Ovary (tissue), 9 donors: ENCODE measurements around the gene CAMTA1. TPM values are rescaled to one million over a fixed set of nuclear protein-coding genes. Genes with fewer than 3 reads are reported as not detected.
"Not testable (repeated sequence)": the region's sequence is repeated elsewhere in the genome, so short reads cannot be mapped to it uniquely, and the experiment has no call there.

Experiments
- DNase-seq, 5 donors: peaks; one replicate each; pipeline ENCODE4 v3.0.0-alpha.2; 2019 to 2020
- H3K27ac ChIP-seq, 2 donors: fragments of 200-600 bp; one replicate each; pipeline versions ENCODE4 v1.5.1 to v1.8.0; 2019 to 2022
- H3K27me3 ChIP-seq: fragments of 200-600 bp; one replicate; pipeline ENCODE4 v1.8.0; 2022
- H3K36me3 ChIP-seq: fragments of 200-600 bp; sonication (generic); one replicate; pipeline ENCODE4 v1.5.1; 2019
- H3K4me1 ChIP-seq: one replicate; pipeline ENCODE4 v1.8.1; 2013; ENCODE audit warnings: mild to moderate bottlenecking, moderate library complexity; ENCODE audit not compliant: insufficient read depth
- H3K4me3 ChIP-seq: fragments of 200-600 bp; sonication (generic); one replicate; pipeline ENCODE4 v1.5.1; 2017
- H3K9me3 ChIP-seq, 2 donors: fragments of 200-600 bp in 1 of 2; sonication (generic) in 1 of 2; one replicate each; pipeline versions ENCODE4 v1.5.1 to v1.8.1; 2013 to 2019; ENCODE audit warnings: mild to moderate bottlenecking in 1 of 2, moderate library complexity in 1 of 2
- EP300 ChIP-seq: sonication (generic); formaldehyde crosslinking; IDR thresholded peaks from one replicate; pipeline ENCODE4 v1.6.1; 2017; ENCODE audit warnings: antibody characterized with exemption
- POLR2A ChIP-seq: fragments of 450-650 bp; IDR thresholded peaks from one replicate; pipeline ENCODE4 v1.6.1; 2017; ENCODE audit warnings: antibody characterized with exemption, mild to moderate bottlenecking, moderate library complexity
- WGBS, 3 donors: extraction: QIAGEN DNeasy Blood & Tissue Kit in 1 of 3; methylation state at CpG; one replicate each; pipeline versions ENCODE4 v1.1.5 to v1.1.7; 2013 to 2017; 5-methylcytosine and 5-hydroxymethylcytosine counted together
- intact Hi-C, 4 donors: fragments of 100-400 bp; cut with DNase I; formaldehyde crosslinking; loops; one replicate each; pipeline versions ENCODE4 v1.11.0 to v1.15.1; 2022 to 2023
- polyA plus RNA-seq, 2 donors: library from polyadenylated mRNA; stranded (reverse); fragments of 200-250 nt in 1 of 2; fragments of 350-450 nt in 1 of 2; fragmentation: Illumina TruSeq in 1 of 2; extraction: RNeasy Lipid Tissue Mini Kit (QIAGEN cat#74804) in 1 of 2; gene quantifications; one replicate each; pipeline ENCODE4 v1.2.3, GENCODE V29; 2013 to 2014
- total RNA-seq, 7 donors: library from RNA; depleted of rRNA in 2 of 7; stranded (reverse); fragments of >200 nt in 2 of 7; fragmentation: NEBNext Ultra II Directional in 3 of 7; extraction: Animal tissue kit (Norgen Biotek cat#: 25700) in 3 of 7; gene quantifications; one replicate each; pipeline versions ENCODE4 v1.1.0 to v1.2.4, GENCODE V29; 2016 to 2023
- TF ChIP-seq, protein P1 (sequence below), 3 donors: fragments of 450-650 bp in 2 of 3; fragments of 200-600 bp in 1 of 3; IDR thresholded peaks; one replicate each; pipeline versions ENCODE4 v1.5.1 to v1.8.0; 2016 to 2022; ENCODE audit warnings: antibody characterized with exemption in 3 of 3, mild to moderate bottlenecking in 1 of 3
- donor health status: DM: no; HTN: no; CAD: no; lungs with moderate emphysema.
- donor health status: DM: no; HTN: no; CAD: no.
- donor health status: Bipolar disorder and iron deficiency.
- donor health status: DM: yes; HTN: yes; CAD: no.
- donor health status: DM: no; HTN: no; CAD: no.
- donor health status: DM: yes; HTN: yes; CAD: no.

Gene CAMTA1
- total and polyA plus RNA-seq, 9 donors: 51.1 to 150 (median 67.4) TPM

DNA sequence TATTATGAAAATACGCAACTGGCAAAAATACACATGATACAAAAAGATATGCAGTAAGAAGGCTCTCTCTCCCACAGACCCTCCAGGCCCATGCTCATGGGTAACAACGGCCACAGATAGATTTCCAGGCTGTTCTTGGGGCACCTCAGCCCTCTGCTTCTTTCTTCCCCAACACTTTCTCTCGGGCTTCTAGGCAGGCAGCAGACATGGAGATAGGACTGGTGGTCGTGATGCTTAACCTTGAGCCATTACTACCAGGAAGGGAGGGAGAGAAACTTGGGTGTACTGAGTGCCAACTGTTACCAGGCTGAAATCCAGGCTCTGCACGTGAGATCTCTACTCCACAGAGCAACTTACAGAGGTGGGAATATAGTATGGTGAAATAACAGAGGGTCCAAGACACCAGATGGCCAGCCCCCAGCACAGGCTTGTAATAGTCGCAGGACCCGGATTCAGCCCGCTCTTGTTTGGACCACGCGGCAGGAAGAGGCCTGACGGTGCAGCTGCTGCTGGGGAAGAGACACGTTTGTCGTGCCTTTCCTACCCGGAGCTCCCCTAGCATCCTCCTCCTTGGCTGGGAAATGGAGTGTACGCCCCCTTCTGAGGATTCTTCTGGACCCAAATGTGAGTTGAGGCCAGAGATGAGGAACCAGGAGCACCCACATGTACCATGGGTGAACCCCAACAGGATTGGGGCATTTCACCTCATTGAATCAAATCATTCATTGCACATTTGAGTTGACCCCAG is 544.8 kb downstream of the CAMTA1 start:
- 92 to 94% (median 92%) methylated on average over 15 of the region's 15 CpGs for WGBS, 3 donors
- H3K9me3 ChIP-seq: no peaks in the 10 kb centered on the region
- H3K36me3 ChIP-seq: no peaks in the 10 kb centered on the region
- intact Hi-C loops: no loop called here
- no peak overlapping the region for H3K27ac ChIP-seq
- H3K4me3 ChIP-seq: no peak overlapping the region
- no peaks in the 10 kb centered on the region for H3K27me3 ChIP-seq
- DNase-seq: no peak
- TF ChIP-seq EP300: no peak
- no peak for TF ChIP-seq POLR2A
- TF ChIP-seq, protein P1, sequence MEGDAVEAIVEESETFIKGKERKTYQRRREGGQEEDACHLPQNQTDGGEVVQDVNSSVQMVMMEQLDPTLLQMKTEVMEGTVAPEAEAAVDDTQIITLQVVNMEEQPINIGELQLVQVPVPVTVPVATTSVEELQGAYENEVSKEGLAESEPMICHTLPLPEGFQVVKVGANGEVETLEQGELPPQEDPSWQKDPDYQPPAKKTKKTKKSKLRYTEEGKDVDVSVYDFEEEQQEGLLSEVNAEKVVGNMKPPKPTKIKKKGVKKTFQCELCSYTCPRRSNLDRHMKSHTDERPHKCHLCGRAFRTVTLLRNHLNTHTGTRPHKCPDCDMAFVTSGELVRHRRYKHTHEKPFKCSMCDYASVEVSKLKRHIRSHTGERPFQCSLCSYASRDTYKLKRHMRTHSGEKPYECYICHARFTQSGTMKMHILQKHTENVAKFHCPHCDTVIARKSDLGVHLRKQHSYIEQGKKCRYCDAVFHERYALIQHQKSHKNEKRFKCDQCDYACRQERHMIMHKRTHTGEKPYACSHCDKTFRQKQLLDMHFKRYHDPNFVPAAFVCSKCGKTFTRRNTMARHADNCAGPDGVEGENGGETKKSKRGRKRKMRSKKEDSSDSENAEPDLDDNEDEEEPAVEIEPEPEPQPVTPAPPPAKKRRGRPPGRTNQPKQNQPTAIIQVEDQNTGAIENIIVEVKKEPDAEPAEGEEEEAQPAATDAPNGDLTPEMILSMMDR (IDR thresholded peaks at IDR 0.05): no peak
- H3K4me1 ChIP-seq: peaks cover 2% of the 10 kb centered on the region

DNA sequence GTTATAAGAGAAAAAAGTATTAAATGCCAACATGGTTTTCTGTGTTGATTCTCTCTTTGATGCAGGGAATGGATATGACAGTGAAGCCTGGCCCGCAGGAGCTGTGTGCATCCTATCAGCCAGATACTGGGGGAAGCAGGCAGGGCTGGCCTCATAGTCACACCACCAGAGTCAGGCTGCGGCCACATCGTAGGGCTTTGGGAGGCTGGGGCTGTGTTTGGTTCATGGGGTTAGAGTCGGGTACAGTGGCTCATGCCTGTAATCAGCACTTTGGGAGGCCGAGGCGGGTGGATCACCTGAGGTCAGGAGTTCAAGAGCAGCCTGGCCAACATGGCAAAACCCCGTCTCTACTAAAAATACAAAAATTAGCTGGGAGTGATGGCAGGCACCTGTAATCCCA is 545.5 kb downstream of the CAMTA1 start:
- intact Hi-C loops, H3K4me3 ChIP-seq, H3K36me3 ChIP-seq, H3K27ac ChIP-seq, DNase-seq, H3K4me1 ChIP-seq, H3K9me3 ChIP-seq, H3K27me3 ChIP-seq: not testable (repeated sequence)
- WGBS, 3 donors: 91 to 95% (median 94%) methylated on average over 7 of the region's 7 CpGs

DNA sequence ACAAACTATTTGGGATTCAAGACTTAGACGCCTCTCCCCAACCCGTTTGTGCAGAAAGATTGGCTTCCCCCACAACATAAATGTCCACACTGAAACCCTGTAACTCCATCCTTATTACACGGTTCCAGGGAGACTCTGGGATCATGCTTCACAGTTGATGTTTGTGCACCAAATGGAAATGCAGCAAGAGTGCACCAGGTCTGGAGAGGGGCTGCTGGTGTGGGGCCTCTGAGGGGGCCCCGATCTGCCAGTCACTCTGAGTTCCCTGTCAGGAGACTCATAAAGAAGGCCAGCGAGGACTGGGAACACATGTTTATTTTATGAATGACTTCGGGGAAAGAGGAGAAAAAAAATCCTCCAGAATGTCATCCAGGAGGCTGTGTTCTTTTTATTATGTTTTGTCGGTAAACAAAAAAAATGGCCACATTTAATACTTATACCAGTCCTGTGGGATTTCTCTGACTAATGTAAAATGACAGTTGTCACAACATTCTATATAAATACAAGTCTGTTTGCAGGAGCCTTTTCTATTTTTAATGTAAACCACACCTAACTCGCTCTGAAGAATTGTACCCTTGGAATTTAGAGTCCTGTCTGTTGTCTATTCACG is 546.8 kb downstream of the CAMTA1 start:
- TF ChIP-seq EP300: no peak
- TF ChIP-seq, protein P1 (IDR thresholded peaks at IDR 0.05): no peak
- TF ChIP-seq POLR2A: no peak
- intact Hi-C loops: no loop called here
- H3K27me3 ChIP-seq: no peaks in the 10 kb centered on the region
- no peak for DNase-seq
- no peaks in the 10 kb centered on the region for H3K36me3 ChIP-seq
- H3K9me3 ChIP-seq: no peaks in the 10 kb centered on the region
- no peak overlapping the region for H3K27ac ChIP-seq
- H3K4me3 ChIP-seq: no peak overlapping the region
- peaks cover 2% of the 10 kb centered on the region for H3K4me1 ChIP-seq
- 78 to 91% (median 91%) methylated on average over 9 of the region's 9 CpGs for WGBS, 3 donors

DNA sequence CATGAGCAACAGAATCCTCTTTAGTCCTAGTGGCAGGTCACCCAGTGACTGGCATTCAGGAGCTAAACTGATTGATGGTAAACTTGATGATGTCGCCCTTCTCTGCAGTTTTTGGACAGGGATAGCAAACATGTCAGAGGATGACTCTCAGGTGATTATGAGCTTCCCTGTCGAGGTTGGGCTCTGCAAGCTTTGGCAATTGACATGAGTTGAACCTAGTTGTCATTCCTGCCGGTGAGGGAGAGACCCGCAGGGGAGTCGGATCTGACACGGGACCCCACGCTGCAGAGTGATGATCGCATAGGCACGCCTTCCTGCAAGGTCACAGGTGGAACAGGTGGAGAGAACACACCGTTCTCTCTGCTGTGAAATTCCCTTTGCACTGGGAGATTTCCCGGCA is 547.8 kb downstream of the CAMTA1 start:
- no peaks in the 10 kb centered on the region for H3K27me3 ChIP-seq
- WGBS, 3 donors: 77 to 82% (median 78%) methylated on average over 11 of the region's 11 CpGs
- H3K4me3 ChIP-seq: no peak overlapping the region
- H3K27ac ChIP-seq: no peak overlapping the region
- intact Hi-C loops: no loop called here
- TF ChIP-seq EP300: no peak
- TF ChIP-seq, protein P1 (IDR thresholded peaks at IDR 0.05): no peak
- no peaks in the 10 kb centered on the region for H3K36me3 ChIP-seq
- DNase-seq: no peak
- no peaks in the 10 kb centered on the region for H3K9me3 ChIP-seq
- H3K4me1 ChIP-seq: peaks cover 2% of the 10 kb centered on the region

DNA sequence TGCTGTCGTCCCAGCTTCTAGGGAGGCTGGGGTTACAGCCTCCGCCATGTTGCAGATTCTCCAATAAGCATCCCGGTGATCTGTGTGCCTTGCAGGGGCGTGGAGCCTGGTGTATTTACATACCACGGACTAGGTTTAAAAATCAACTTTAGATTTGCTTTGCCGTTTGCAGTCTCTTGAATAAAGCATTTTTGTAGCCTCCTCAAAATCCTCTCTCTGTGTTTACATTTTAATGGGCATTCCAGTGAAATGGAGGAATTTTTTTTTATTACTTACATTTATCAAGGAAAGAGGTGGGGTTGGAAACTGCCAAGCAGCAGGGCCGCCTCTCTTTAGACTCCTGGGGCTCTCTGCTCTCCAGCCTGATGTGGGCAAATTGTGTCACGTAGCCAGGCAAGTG is 548.4 kb downstream of the CAMTA1 start:
- TF ChIP-seq, protein P1 (IDR thresholded peaks at IDR 0.05): no peak
- no peak for DNase-seq
- H3K4me1 ChIP-seq: peaks cover 2% of the 10 kb centered on the region
- no peak overlapping the region for H3K4me3 ChIP-seq
- no peaks in the 10 kb centered on the region for H3K27me3 ChIP-seq
- no peak overlapping the region for H3K27ac ChIP-seq
- intact Hi-C loops: no loop called here
- H3K36me3 ChIP-seq: no peaks in the 10 kb centered on the region
- no peaks in the 10 kb centered on the region for H3K9me3 ChIP-seq
- WGBS, 3 donors: 7 to 39% (median 14%) methylated on average over 8 of the region's 8 CpGs
